HEK293 (cell line): ENCODE measurements around the gene MAP3K4.

ENCODE experiments used
- CTCF ChIA-PET: fragments of 350-600 bp; formaldehyde crosslinking; extraction: SDS; loops from one replicate; lab custom pipeline; 2021; ENCODE audit warnings: antibody characterized with exemption; lab: Yijun Ruan, JAX
- POLR2A ChIA-PET: fragments of 300-600 bp; formaldehyde crosslinking; extraction: SDS; loops from one replicate; lab custom pipeline; 2020; ENCODE audit warnings: antibody characterized with exemption, inconsistent platforms; lab: Yijun Ruan, JAX
- H3K27ac ChIP-seq: fragments of 200-500 bp; sonication (Bioruptor generic); 2 replicates; pipeline ENCODE4 v1.5.1; 2014; ENCODE audit warnings: low read depth, low read length, control low read depth, inconsistent platforms; ENCODE audit errors: extremely low read depth
- H3K36me3 ChIP-seq, 2 experiments: fragments of 200-500 bp in 1 of 2; sonication (Bioruptor generic) in 1 of 2; 1 replicate in 1 of 2; 2 replicates in 1 of 2; pipeline ENCODE4 v1.5.1; 2014 to 2017; ENCODE audit warnings: inconsistent platforms in 2 of 2, low read length in 2 of 2; ENCODE audit not compliant: control insufficient read depth in 2 of 2, insufficient read depth in 1 of 2
- H3K4me1 ChIP-seq: fragments of 200-500 bp; sonication (Bioruptor generic); 2 replicates; pipeline ENCODE4 v1.5.1; 2014; ENCODE audit warnings: mild to moderate bottlenecking, low read length, inconsistent platforms; ENCODE audit not compliant: control insufficient read depth, insufficient read depth
- H3K4me3 ChIP-seq: 2 replicates; pipeline ENCODE4 v1.5.1; 2011; ENCODE audit warnings: low read depth, mild to moderate bottlenecking, control low read depth, low read length, moderate library complexity
- H3K9me3 ChIP-seq: fragments of 200-500 bp; sonication (Bioruptor generic); 2 replicates; pipeline ENCODE4 v1.5.1; 2014; ENCODE audit warnings: low read depth, low read length, inconsistent platforms; ENCODE audit not compliant: control insufficient read depth, insufficient read depth
- KLF1 ChIP-seq: fragments of 450-650 bp; formaldehyde crosslinking; IDR thresholded peaks from 2 replicates; pipeline ENCODE4 v1.5.1; 2016; ENCODE audit warnings: missing biosample characterization, missing genetic modification characterization
- SALL2 ChIP-seq: fragments of 450-650 bp; formaldehyde crosslinking; IDR thresholded peaks from 2 replicates; pipeline ENCODE4 v1.5.0; 2017; ENCODE audit warnings: missing biosample characterization, mild to moderate bottlenecking, missing genetic modification characterization, borderline replicate concordance
- ZBTB11 ChIP-seq: fragments of 450-650 bp; formaldehyde crosslinking; conservative IDR thresholded peaks from 2 replicates; pipeline ENCODE4 v1.5.1; 2016; ENCODE audit warnings: low read depth, missing biosample characterization, missing genetic modification characterization
- ZBTB8A ChIP-seq: fragments of 450-650 bp; formaldehyde crosslinking; IDR thresholded peaks from 2 replicates; pipeline ENCODE4 v1.5.1; 2016; ENCODE audit warnings: missing biosample characterization, missing genetic modification characterization
- ZNF114 ChIP-seq: fragments of 450-650 bp; formaldehyde crosslinking; IDR thresholded peaks from 2 replicates; pipeline ENCODE4 v1.5.0; 2017; ENCODE audit warnings: missing biosample characterization, missing genetic modification characterization
- ZNF280D ChIP-seq: fragments of 450-650 bp; formaldehyde crosslinking; IDR thresholded peaks from 2 replicates; pipeline ENCODE4 v1.5.1; 2016; ENCODE audit warnings: missing biosample characterization, missing genetic modification characterization
- ZNF404 ChIP-seq: fragments of 450-650 bp; formaldehyde crosslinking; IDR thresholded peaks from 2 replicates; pipeline ENCODE4 v1.5.1; 2017; ENCODE audit warnings: missing biosample characterization, missing genetic modification characterization
- ZNF426 ChIP-seq: fragments of 450-650 bp; formaldehyde crosslinking; IDR thresholded peaks from 2 replicates; pipeline ENCODE4 v1.5.1; 2017; ENCODE audit warnings: missing biosample characterization, missing genetic modification characterization, mild to moderate bottlenecking, inconsistent platforms, moderate library complexity
- ZNF449 ChIP-seq: fragments of 450-650 bp; formaldehyde crosslinking; IDR thresholded peaks from 2 replicates; pipeline ENCODE4 v1.5.1; 2017; ENCODE audit warnings: missing biosample characterization, mild to moderate bottlenecking, missing genetic modification characterization, moderate library complexity
- ZNF510 ChIP-seq: fragments of 450-650 bp; formaldehyde crosslinking; IDR thresholded peaks from 2 replicates; pipeline ENCODE4 v1.5.1; 2018; ENCODE audit warnings: mild to moderate bottlenecking, missing genetic modification characterization, missing biosample characterization; ENCODE audit not compliant: insufficient replicate concordance
- ZNF548 ChIP-seq: fragments of 450-650 bp; formaldehyde crosslinking; IDR thresholded peaks from 2 replicates; pipeline ENCODE4 v1.5.1; 2016; ENCODE audit warnings: missing biosample characterization, missing genetic modification characterization
- ZNF561 ChIP-seq: fragments of 450-650 bp; IDR thresholded peaks from 2 replicates; pipeline ENCODE4 v1.5.1; 2018; ENCODE audit warnings: missing biosample characterization, missing genetic modification characterization, borderline replicate concordance
- ZNF580 ChIP-seq: fragments of 450-650 bp; formaldehyde crosslinking; IDR thresholded peaks from 2 replicates; pipeline ENCODE4 v1.5.1; 2016; ENCODE audit warnings: missing biosample characterization, missing genetic modification characterization
- ZNF600 ChIP-seq: fragments of 450-650 bp; formaldehyde crosslinking; IDR thresholded peaks from 2 replicates; pipeline ENCODE4 v1.5.1; 2016; ENCODE audit warnings: missing biosample characterization, missing genetic modification characterization
- ZNF623 ChIP-seq: fragments of 450-650 bp; formaldehyde crosslinking; IDR thresholded peaks from 2 replicates; pipeline ENCODE4 v1.5.1; 2016; ENCODE audit warnings: missing biosample characterization, missing genetic modification characterization
- ZNF654 ChIP-seq: fragments of 450-650 bp; formaldehyde crosslinking; IDR thresholded peaks from 2 replicates; pipeline ENCODE4 v1.5.1; 2016; ENCODE audit warnings: low read depth, missing biosample characterization, missing genetic modification characterization
- ZNF664 ChIP-seq: fragments of 450-650 bp; formaldehyde crosslinking; IDR thresholded peaks from 2 replicates; pipeline ENCODE4 v1.5.1; 2016; ENCODE audit warnings: missing biosample characterization, missing genetic modification characterization
- ZNF837 ChIP-seq: fragments of 450-650 bp; formaldehyde crosslinking; IDR thresholded peaks from 2 replicates; pipeline ENCODE4 v1.5.1; 2016; ENCODE audit warnings: missing biosample characterization, missing genetic modification characterization
- TF ChIP-seq, protein P1 (sequence below): fragments of 450-650 bp; formaldehyde crosslinking; optimal IDR thresholded peaks from 2 replicates; pipeline ENCODE3; 2016; ENCODE audit warnings: missing biosample characterization, mild to moderate bottlenecking, missing genetic modification characterization

MAP3K4 gene

GRCh38 chr6:161130967-161131766 is 139.6 kb downstream of the MAP3K4 start:
- no peak overlapping the region for H3K4me3 ChIP-seq
- no peak for TF ChIP-seq ZNF449
- TF ChIP-seq ZNF837 (tag by site-specific recombination) = no peak
- no peak for TF ChIP-seq KLF1 (tag by site-specific recombination)
- no peak for TF ChIP-seq ZNF548 (tag by site-specific recombination)
- TF ChIP-seq, protein P1, sequence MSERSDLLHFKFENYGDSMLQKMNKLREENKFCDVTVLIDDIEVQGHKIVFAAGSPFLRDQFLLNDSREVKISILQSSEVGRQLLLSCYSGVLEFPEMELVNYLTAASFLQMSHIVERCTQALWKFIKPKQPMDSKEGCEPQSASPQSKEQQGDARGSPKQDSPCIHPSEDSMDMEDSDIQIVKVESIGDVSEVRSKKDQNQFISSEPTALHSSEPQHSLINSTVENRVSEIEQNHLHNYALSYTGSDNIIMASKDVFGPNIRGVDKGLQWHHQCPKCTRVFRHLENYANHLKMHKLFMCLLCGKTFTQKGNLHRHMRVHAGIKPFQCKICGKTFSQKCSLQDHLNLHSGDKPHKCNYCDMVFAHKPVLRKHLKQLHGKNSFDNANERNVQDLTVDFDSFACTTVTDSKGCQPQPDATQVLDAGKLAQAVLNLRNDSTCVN = no peak
- no peak for TF ChIP-seq ZNF404 (tag by site-specific recombination)
- TF ChIP-seq ZNF561 (tag by site-specific recombination) = no peak
- TF ChIP-seq SALL2 (tag by site-specific recombination) = no peak
- no peak for TF ChIP-seq ZNF114 (tag by site-specific recombination)
- TF ChIP-seq ZNF510 (tag by site-specific recombination) = no peak
- no peak for TF ChIP-seq ZBTB8A (tag by site-specific recombination)
- no peak for TF ChIP-seq ZNF654 (tag by site-specific recombination)
- TF ChIP-seq ZNF580 (tag by site-specific recombination) = no peak
- TF ChIP-seq ZBTB11 (tag by site-specific recombination) = no peak
- no peak for TF ChIP-seq ZNF426 (tag by site-specific recombination)
- TF ChIP-seq ZNF623 = no peak
- no peak for TF ChIP-seq ZNF280D (tag by site-specific recombination)
- TF ChIP-seq ZNF664 (tag by site-specific recombination) = no peak
- TF ChIP-seq ZNF600 = no peak
- TF ChIP-seq, all 188 proteins: peak for 0
- Histone ChIP-seq H3K36me3 (peaks cover 0 to 53% of the 10 kb centered on the region in 2 experiments; a peak in 1 of 3 replicates), H3K27ac (no peak overlapping the region), H3K4me1 (no peaks in the 10 kb centered on the region), H3K9me3 (no peaks in the 10 kb centered on the region)
- ChIA-PET CTCF (no interaction called here), POLR2A (no interaction called here)
